Measurements from ENCODE around the gene ITIH5.

The ITIH5 gene

DNA sequence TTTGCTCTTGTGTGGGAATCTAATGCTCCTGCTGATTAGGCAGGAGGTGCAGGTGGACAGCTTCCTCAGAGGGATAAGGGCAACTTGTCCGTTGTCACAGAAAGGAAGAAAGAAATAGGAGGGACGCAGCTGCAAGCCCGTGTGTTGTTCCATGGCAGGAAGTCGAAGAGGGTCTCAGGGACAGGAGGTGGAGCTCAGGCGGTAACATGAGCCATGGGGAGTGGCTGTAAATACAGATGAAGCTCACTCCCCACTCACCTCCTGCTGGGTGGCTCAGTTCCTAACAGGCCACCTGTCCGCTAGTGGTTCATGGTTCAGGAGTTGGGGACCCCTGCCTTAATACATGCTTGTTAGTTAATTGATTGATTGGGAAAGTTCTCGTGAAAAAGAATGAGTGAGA, 154.3 kb downstream of the ITIH5 start:
- no peak for DNase-seq

GRCh38 chr10:7511612-7512011, 155.2 kb downstream of the ITIH5 start:
- DNase-seq: no peak

Measured in GF-D8 (cell line).